Measurements from ENCODE around the gene PLCXD1.

DNA sequence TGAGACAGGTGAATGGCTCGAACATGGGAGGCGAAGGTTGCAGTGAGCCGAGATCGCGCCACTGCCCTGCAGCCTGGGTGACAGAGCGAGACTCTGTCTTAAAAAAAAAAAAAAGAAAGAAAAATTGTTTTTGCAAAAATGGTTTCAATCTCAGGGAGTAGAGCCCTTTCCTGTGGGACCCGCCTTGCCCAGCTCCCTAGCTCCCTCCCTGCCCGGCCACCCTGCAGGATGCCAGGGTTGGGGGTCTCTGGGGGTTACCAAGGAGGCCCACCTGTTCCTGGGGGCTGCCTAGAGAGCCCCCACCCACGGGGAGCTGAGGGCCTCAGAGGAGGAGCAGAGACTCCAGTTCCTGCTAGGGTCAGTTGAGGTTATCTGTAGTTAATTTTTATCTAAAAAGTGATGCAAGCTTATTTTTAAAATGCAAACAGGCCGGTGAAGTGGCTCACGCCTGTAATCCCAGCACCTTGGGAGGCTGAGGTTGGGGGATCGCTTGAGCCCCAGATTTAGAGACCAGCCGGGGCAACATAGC, 18.7 kb upstream of the PLCXD1 start:
- TF ChIP-seq, protein P1, sequence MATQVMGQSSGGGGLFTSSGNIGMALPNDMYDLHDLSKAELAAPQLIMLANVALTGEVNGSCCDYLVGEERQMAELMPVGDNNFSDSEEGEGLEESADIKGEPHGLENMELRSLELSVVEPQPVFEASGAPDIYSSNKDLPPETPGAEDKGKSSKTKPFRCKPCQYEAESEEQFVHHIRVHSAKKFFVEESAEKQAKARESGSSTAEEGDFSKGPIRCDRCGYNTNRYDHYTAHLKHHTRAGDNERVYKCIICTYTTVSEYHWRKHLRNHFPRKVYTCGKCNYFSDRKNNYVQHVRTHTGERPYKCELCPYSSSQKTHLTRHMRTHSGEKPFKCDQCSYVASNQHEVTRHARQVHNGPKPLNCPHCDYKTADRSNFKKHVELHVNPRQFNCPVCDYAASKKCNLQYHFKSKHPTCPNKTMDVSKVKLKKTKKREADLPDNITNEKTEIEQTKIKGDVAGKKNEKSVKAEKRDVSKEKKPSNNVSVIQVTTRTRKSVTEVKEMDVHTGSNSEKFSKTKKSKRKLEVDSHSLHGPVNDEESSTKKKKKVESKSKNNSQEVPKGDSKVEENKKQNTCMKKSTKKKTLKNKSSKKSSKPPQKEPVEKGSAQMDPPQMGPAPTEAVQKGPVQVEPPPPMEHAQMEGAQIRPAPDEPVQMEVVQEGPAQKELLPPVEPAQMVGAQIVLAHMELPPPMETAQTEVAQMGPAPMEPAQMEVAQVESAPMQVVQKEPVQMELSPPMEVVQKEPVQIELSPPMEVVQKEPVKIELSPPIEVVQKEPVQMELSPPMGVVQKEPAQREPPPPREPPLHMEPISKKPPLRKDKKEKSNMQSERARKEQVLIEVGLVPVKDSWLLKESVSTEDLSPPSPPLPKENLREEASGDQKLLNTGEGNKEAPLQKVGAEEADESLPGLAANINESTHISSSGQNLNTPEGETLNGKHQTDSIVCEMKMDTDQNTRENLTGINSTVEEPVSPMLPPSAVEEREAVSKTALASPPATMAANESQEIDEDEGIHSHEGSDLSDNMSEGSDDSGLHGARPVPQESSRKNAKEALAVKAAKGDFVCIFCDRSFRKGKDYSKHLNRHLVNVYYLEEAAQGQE (IDR thresholded peaks at IDR 0.05), result peak; percentile 46
- TF ChIP-seq FOXA1 (IDR thresholded peaks at IDR 0.05), result no peak
- TF ChIP-seq, protein P2, sequence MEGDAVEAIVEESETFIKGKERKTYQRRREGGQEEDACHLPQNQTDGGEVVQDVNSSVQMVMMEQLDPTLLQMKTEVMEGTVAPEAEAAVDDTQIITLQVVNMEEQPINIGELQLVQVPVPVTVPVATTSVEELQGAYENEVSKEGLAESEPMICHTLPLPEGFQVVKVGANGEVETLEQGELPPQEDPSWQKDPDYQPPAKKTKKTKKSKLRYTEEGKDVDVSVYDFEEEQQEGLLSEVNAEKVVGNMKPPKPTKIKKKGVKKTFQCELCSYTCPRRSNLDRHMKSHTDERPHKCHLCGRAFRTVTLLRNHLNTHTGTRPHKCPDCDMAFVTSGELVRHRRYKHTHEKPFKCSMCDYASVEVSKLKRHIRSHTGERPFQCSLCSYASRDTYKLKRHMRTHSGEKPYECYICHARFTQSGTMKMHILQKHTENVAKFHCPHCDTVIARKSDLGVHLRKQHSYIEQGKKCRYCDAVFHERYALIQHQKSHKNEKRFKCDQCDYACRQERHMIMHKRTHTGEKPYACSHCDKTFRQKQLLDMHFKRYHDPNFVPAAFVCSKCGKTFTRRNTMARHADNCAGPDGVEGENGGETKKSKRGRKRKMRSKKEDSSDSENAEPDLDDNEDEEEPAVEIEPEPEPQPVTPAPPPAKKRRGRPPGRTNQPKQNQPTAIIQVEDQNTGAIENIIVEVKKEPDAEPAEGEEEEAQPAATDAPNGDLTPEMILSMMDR (IDR thresholded peaks at IDR 0.05; ENCODE audit: low read depth, low read length, missing input control), result no peak
- TF ChIP-seq, protein P3, sequence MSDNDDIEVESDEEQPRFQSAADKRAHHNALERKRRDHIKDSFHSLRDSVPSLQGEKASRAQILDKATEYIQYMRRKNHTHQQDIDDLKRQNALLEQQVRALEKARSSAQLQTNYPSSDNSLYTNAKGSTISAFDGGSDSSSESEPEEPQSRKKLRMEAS (IDR thresholded peaks at IDR 0.05), result no peak

Data from liver (tissue), 2 donors.